RWPE1 (cell line): ENCODE measurements around the gene NPC1L1.

ENCODE experiments used
- CTCF ChIA-PET: fragments of 350-600 bp; sonication (Branson Sonifier 250); formaldehyde crosslinking; extraction: SDS; loops from one replicate; lab custom pipeline; 2021; lab: Yijun Ruan, JAX
- POLR2A ChIA-PET: fragments of 400-600 bp; formaldehyde crosslinking; extraction: SDS; loops from one replicate; lab custom pipeline; 2020; ENCODE audit warnings: antibody characterized with exemption; ENCODE audit not compliant: low non-redundant PET; lab: Yijun Ruan, JAX
- DNase-seq: peaks from one replicate; pipeline ENCODE4 v3.0.0; 2012; ENCODE audit warnings: low spot score
- H3K27ac ChIP-seq: fragments of 450-650 bp; 2 replicates; pipeline ENCODE4 v1.5.1; 2017
- TF ChIP-seq, protein P1 (sequence below): fragments of 450-650 bp; conservative IDR thresholded peaks from 2 replicates; pipeline ENCODE4 v1.5.1; 2017; ENCODE audit warnings: low read depth, mild to moderate bottlenecking

NPC1L1 gene

DNA sequence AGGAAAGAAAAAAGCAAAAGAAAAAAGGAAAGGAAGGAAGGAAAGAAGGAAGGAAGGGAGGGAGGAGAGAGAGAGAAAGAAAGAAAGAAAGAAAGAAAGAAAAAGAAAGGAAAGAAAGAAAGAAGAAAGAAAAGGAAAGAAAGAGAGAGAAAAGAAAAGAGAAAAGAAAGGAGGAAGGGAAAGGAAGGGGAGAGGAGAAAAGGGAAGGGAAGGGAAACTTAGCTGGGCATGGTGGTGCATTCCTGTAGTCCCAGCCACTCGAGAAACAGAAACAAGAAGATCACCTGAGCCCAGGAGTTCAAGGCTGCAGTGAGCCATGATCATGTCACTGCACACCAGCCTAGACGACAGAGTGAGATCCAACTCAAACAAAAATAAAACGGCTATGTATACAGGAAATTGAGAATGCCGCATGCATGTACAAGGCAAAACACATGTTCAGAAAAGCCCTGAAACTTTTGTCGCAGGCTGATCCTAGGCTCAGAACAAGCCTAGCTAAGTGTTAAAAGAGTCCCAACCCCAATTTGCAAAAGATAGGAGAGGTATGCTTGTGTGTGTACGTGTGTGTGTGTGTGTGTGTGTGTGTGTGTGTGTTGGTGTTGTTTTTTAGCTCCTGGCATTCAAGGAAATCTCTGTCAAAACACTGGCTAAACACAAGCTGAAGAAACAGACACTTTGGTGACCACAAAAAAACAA is 6.6 kb upstream of the NPC1L1 start:
- no peak for DNase-seq
- TF ChIP-seq, protein P1, sequence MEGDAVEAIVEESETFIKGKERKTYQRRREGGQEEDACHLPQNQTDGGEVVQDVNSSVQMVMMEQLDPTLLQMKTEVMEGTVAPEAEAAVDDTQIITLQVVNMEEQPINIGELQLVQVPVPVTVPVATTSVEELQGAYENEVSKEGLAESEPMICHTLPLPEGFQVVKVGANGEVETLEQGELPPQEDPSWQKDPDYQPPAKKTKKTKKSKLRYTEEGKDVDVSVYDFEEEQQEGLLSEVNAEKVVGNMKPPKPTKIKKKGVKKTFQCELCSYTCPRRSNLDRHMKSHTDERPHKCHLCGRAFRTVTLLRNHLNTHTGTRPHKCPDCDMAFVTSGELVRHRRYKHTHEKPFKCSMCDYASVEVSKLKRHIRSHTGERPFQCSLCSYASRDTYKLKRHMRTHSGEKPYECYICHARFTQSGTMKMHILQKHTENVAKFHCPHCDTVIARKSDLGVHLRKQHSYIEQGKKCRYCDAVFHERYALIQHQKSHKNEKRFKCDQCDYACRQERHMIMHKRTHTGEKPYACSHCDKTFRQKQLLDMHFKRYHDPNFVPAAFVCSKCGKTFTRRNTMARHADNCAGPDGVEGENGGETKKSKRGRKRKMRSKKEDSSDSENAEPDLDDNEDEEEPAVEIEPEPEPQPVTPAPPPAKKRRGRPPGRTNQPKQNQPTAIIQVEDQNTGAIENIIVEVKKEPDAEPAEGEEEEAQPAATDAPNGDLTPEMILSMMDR, result no peak
- ChIA-PET CTCF (interaction anchor here (0.5 to 0.8 kb wide), 2 partner anchors 13 to 660 kb away, joined by 3 read pairs; no protein-coding TSS in a partner anchor), POLR2A (interaction anchor here (0.6 kb wide), 1 partner anchor 189 kb away, joined by 3 read pairs; no protein-coding TSS in a partner anchor)
- H3K27ac ChIP-seq, result no peak overlapping the region

GRCh38 chr7:44541876-44542610 is 913 bp upstream of the NPC1L1 start:
- CTCF ChIA-PET, result interaction anchor here (0.7 to 0.8 kb wide), 2 partner anchors 8 to 23 kb away, joined by 3 to 6 read pairs; no protein-coding TSS in a partner anchor
- no peak for DNase-seq
- TF ChIP-seq, protein P1, result no peak

DNA sequence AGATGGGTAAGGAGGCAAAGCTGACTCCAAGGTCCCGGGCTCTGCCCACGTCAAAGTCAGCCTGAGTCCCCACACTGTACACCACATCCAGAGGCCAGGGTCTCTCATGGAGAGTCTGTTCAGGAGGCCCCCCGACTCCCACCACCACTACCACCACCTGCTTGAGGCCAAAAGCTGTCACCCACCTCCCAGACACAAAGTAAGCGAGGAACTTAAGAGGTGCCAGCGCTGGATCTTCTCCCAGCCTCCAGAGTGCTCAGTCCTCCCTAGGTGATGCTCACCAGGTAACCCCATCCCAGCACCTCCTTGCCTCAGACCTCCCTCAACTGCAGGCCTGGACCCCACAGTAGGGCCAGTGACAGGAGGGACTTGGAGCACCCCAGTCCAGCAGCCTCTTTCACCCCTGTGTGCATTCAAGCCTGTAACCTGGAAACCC is 520 bp downstream of the NPC1L1 start:
- H3K27ac ChIP-seq, result no peak overlapping the region
- ChIA-PET POLR2A (no interaction called here), CTCF (interaction anchor here (0.6 to 0.7 kb wide), 2 partner anchors 16 to 124 kb away, joined by 4 read pairs; no protein-coding TSS in a partner anchor)
- DNase-seq, result no peak
- TF ChIP-seq, protein P1, result no peak

More at GRCh38 chr7:44541876-44542610, 913 bp upstream of the NPC1L1 start:
- POLR2A ChIA-PET, result interaction anchor here (1.1 kb wide), 1 partner anchor 341 kb away, joined by 3 read pairs; no protein-coding TSS in a partner anchor
- H3K27ac ChIP-seq, result no peak overlapping the region

GRCh38 chr7:44539669-44540506 is 1.2 kb downstream of the NPC1L1 start:
- ChIA-PET CTCF (interaction anchor here (0.6 to 0.7 kb wide), 3 partner anchors 17 to 124 kb away, joined by 4 read pairs; no protein-coding TSS in a partner anchor), POLR2A (no interaction called here)
- no peak for DNase-seq
- TF ChIP-seq, protein P1, result no peak
- no peak overlapping the region for H3K27ac ChIP-seq

DNA sequence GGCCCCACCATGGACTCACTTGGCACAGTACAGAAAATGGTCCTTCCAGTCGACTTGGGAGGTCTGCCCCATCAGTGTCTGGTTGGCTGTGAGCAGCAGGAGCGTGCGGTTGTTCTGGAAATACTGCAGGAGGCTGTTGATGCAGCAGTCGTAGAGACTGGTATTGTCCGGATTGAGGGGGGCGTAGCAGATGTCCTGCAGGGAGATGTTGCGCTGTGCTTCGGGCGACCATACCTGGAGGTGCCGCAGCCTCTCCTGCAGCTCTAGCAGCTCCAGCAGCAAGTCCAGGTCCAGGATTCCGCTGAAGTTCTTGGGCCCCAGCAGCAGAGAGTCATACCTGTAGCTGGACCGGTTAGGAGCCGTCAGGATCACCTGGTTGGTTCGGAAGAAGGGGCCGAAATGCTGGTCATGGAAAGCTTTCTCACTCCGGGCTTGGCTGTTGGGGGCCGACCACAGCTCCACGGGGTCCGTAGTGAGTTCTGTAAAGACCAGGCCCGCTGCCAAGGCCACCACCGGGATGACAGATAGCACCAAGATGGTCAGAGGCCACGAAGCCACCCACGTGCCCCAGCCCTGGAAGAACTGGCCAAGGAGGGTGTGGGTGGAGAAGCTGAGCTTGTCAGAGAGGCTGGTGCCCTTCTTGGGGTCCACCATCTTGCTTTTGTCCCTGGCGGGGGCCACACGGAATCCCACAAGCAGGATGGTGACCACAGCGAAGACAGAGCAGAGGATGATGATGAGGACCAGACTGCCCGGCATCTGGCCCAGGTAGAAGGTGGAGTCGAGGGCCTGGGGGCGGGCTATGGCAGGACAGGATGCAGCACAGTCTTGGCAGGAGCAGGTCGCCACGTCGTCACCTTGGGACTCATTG is 2.1 kb downstream of the NPC1L1 start:
- no peak overlapping the region for H3K27ac ChIP-seq
- DNase-seq, result no peak
- CTCF ChIA-PET, result interaction anchor here (0.6 to 1.0 kb wide), 2 partner anchors 26 to 27 kb away, joined by 3 to 4 read pairs; no protein-coding TSS in a partner anchor
- POLR2A ChIA-PET, result no interaction called here
- TF ChIP-seq, protein P1, result no peak
